ENCODE results near the gene GATC. TPM values are rescaled to one million over a fixed set of nuclear protein-coding genes. Genes with fewer than 3 reads are reported as not detected.

Gene GATC
- polyA plus RNA-seq, 4 donors, result 13.8 to 33.6 (median 18.2) TPM

- Histone ChIP-seq H3K4me3 (ENCODE audit: low read depth in 1 of 3, low read length in 3 of 3) (no peak overlapping the region), H3K27ac (ENCODE audit: low read depth in 1 of 3, low read length in 2 of 3) (no peak overlapping the region), H3K9me3 (ENCODE audit: control insufficient read depth in 2 of 2, insufficient read depth in 1 of 2, low read depth in 1 of 2, low read length in 1 of 2) (peaks cover 0 to 3% of the 10 kb centered on the region in 2 donors), H3K36me3 (ENCODE audit: control insufficient read depth in 3 of 3, insufficient read depth in 2 of 3, low read depth in 1 of 3, low read length in 3 of 3) (no peaks in the 10 kb centered on the region), H3K4me1 (ENCODE audit: control insufficient read depth in 3 of 3, insufficient read depth in 2 of 3, low read depth in 1 of 3, low read length in 2 of 3) (peaks cover 0 to 10% (median 0%) of the 10 kb centered on the region in 3 donors), H3K27me3 (ENCODE audit: control insufficient read depth in 3 of 3, insufficient read depth in 3 of 3, low read length in 3 of 3) (no peaks in the 10 kb centered on the region)
- DNase-seq (no peak), FAIRE-seq (no peak)
- 90 to 93% (median 90%) methylated on average over 3 of the region's 3 CpGs for WGBS, 3 donors
Observed at GRCh38 chr12:120425797-120426196, 20.4 kb upstream of the GATC start.

DNA sequence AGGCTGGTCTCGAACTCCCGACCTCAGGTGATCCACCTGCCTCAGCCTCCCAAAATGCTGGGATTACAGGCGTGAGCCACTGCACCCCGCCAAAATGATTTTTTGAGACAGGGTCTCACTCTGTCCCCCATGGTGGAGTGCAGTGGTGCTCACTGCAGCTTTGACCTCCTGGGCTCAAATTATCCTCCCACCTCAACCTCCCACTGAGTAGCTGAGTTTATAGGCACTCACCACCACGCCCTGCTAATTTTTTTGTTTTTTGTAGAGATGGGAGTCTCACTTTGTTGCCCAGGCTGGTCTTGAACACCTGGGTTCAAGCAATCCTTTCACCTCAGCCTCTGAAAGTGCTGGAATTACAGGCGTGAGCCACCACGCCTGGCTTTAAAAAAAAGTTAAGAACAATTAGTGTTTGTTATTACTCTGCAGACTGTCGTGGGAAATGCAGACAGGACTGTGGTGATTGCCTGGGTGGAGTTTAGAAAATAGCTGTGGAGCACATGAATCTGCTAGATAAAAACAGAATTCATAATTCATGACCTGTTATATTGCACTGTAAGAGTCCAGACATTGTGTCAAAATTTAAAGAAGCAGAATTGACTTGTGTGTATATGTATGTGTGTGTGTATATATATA, 17.5 kb upstream of the GATC start:
- 38 to 57% (median 47%) methylated on average over 8 of the region's 8 CpGs for WGBS, 3 donors
- Histone ChIP-seq H3K27ac (ENCODE audit: low read depth in 1 of 3, low read length in 2 of 3) (peak overlapping the region in 1 of 3 donors; percentile 33), H3K9me3 (ENCODE audit: control insufficient read depth in 2 of 2, insufficient read depth in 1 of 2, low read depth in 1 of 2, low read length in 1 of 2) (peaks cover 0 to 3% of the 10 kb centered on the region in 2 donors), H3K4me1 (ENCODE audit: control insufficient read depth in 3 of 3, insufficient read depth in 2 of 3, low read depth in 1 of 3, low read length in 2 of 3) (peaks cover 0 to 10% (median 0%) of the 10 kb centered on the region in 3 donors), H3K27me3 (ENCODE audit: control insufficient read depth in 3 of 3, insufficient read depth in 3 of 3, low read length in 3 of 3) (peaks cover 0 to 3% (median 0%) of the 10 kb centered on the region in 3 donors), H3K36me3 (ENCODE audit: control insufficient read depth in 3 of 3, insufficient read depth in 2 of 3, low read depth in 1 of 3, low read length in 3 of 3) (no peaks in the 10 kb centered on the region), H3K4me3 (ENCODE audit: low read depth in 1 of 3, low read length in 3 of 3) (no peak overlapping the region)
- no peak for FAIRE-seq
- peak; percentile 49 to 54 for DNase-seq

DNA sequence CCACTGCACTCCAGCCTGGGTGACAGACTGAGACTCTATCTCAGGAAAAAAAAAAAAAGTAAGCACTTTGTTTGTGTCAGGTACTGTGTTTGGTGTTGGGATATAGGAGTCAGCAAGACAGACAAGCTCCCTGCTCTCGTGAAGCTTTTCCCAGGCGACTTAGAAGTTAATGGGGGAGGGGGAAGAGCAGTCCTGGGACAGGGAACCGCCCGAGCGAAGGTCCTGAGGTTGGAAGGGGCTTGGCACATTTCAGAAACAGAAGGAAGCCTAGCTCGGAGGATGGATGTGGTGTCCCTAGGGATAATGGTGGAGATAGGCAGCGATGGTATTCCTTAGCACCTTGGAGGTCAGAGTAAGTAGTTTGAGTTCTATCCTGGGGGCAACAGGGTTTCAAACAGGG, 16.9 kb upstream of the GATC start:
- Histone ChIP-seq H3K9me3 (ENCODE audit: control insufficient read depth in 2 of 2, insufficient read depth in 1 of 2, low read depth in 1 of 2, low read length in 1 of 2) (peaks cover 0 to 3% of the 10 kb centered on the region in 2 donors), H3K4me3 (ENCODE audit: low read depth in 1 of 3, low read length in 3 of 3) (no peak overlapping the region), H3K27me3 (ENCODE audit: control insufficient read depth in 3 of 3, insufficient read depth in 3 of 3, low read length in 3 of 3) (peaks cover 0 to 3% (median 0%) of the 10 kb centered on the region in 3 donors), H3K36me3 (ENCODE audit: control insufficient read depth in 3 of 3, insufficient read depth in 2 of 3, low read depth in 1 of 3, low read length in 3 of 3) (no peaks in the 10 kb centered on the region), H3K27ac (ENCODE audit: low read depth in 1 of 3, low read length in 2 of 3) (no peak overlapping the region), H3K4me1 (ENCODE audit: control insufficient read depth in 3 of 3, insufficient read depth in 2 of 3, low read depth in 1 of 3, low read length in 2 of 3) (peaks cover 0 to 10% (median 0%) of the 10 kb centered on the region in 3 donors)
- FAIRE-seq (no peak), DNase-seq (peak in 1 of 2 donors; percentile 48)
- WGBS, 3 donors, result 26 to 49% (median 45%) methylated on average over 7 of the region's 7 CpGs

DNA sequence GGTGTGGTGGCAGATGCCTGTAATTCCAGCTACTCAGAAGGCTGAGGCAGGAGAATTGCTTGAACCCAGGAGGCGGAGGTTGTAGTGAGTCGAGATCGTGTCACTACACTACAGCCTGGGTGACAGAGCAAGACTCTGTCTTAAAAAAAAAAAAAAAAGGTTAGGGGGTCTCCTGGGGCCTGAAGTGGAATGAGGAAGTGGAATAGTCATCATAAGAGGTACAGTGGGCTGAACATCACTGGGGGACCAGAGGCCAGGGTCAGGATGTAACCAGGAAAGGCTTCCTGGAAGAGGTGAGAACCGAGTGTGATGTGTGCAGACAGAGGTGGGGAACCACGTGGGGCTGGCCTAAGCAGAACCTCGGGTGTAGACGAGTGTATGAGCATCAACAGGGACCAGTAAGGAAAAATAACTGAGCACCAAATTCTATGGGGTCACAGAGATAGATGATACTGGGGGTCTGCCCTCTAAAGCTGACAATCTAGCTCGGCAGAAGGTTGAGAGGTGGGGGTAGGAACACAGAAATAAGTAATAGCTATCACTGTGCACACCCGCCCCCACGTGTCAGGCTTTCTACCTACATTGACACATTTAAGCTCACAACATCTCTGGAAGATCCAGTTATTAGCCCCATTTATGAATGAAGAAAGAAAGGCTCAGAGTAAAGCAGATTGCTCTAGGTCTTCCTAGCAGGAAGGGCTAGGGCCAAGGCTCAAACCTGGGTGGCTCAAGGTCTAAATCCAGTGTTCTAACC, 13.3 kb upstream of the GATC start:
- peaks cover 0 to 3% of the 10 kb centered on the region in 2 donors for H3K9me3 ChIP-seq (ENCODE audit: control insufficient read depth in 2 of 2, insufficient read depth in 1 of 2, low read depth in 1 of 2, low read length in 1 of 2)
- H3K27ac ChIP-seq (ENCODE audit: low read depth in 1 of 3, low read length in 2 of 3), result no peak overlapping the region
- no peak overlapping the region for H3K4me3 ChIP-seq (ENCODE audit: low read depth in 1 of 3, low read length in 3 of 3)
- peaks cover 0 to 3% (median 0%) of the 10 kb centered on the region in 3 donors for H3K27me3 ChIP-seq (ENCODE audit: control insufficient read depth in 3 of 3, insufficient read depth in 3 of 3, low read length in 3 of 3)
- H3K36me3 ChIP-seq (ENCODE audit: control insufficient read depth in 3 of 3, insufficient read depth in 2 of 3, low read depth in 1 of 3, low read length in 3 of 3), result no peaks in the 10 kb centered on the region
- FAIRE-seq, result no peak
- H3K4me1 ChIP-seq (ENCODE audit: control insufficient read depth in 3 of 3, insufficient read depth in 2 of 3, low read depth in 1 of 3, low read length in 2 of 3), result peaks cover 0 to 14% (median 0%) of the 10 kb centered on the region in 3 donors
- WGBS, 3 donors, result 64 to 76% (median 65%) methylated on average over 10 of the region's 10 CpGs
- no peak for DNase-seq

GRCh38 chr12:120437735-120438494, 8.3 kb upstream of the GATC start, which contains the start of gene COX6A1:
Gene COX6A1, plus strand, starts transcription at chr12:120438113. Its CDS starts 14 bp downstream, at chr12:120438127.
- H3K4me1 ChIP-seq (ENCODE audit: control insufficient read depth in 3 of 3, insufficient read depth in 2 of 3, low read depth in 1 of 3, low read length in 2 of 3), result peaks cover 2 to 14% (median 7%) of the 10 kb centered on the region in 3 donors
- FAIRE-seq, result no peak
- H3K4me3 ChIP-seq (ENCODE audit: low read depth in 1 of 3, low read length in 3 of 3), result peak within 1 kb of the TSS; percentile 58 to 94 (median 75)
- 0% methylated on average over 52 to 59 of the region's 59 CpGs for WGBS, 3 donors
- H3K9me3 ChIP-seq (ENCODE audit: control insufficient read depth in 2 of 2, insufficient read depth in 1 of 2, low read depth in 1 of 2, low read length in 1 of 2), result no peaks in the 10 kb centered on the region
- H3K27me3 ChIP-seq (ENCODE audit: control insufficient read depth in 3 of 3, insufficient read depth in 3 of 3, low read length in 3 of 3), result peaks cover 0 to 3% (median 0%) of the 10 kb centered on the region in 3 donors
- peak; percentile 98 to 100 for DNase-seq
- peaks cover 0 to 18% (median 5%) of the 10 kb centered on the region in 3 donors for H3K36me3 ChIP-seq (ENCODE audit: control insufficient read depth in 3 of 3, insufficient read depth in 2 of 3, low read depth in 1 of 3, low read length in 3 of 3)
- H3K27ac ChIP-seq (ENCODE audit: low read depth in 1 of 3, low read length in 2 of 3), result peak within 1 kb of the TSS; percentile 82 to 90 (median 87)

- Histone ChIP-seq H3K27me3 (ENCODE audit: control insufficient read depth in 3 of 3, insufficient read depth in 3 of 3, low read length in 3 of 3) (no peaks in the 10 kb centered on the region), H3K9me3 (ENCODE audit: control insufficient read depth in 2 of 2, insufficient read depth in 1 of 2, low read depth in 1 of 2, low read length in 1 of 2) (no peaks in the 10 kb centered on the region), H3K4me1 (ENCODE audit: control insufficient read depth in 3 of 3, insufficient read depth in 2 of 3, low read depth in 1 of 3, low read length in 2 of 3) (peaks cover 2 to 14% (median 7%) of the 10 kb centered on the region in 3 donors), H3K27ac (ENCODE audit: low read depth in 1 of 3, low read length in 2 of 3) (peak overlapping the region; percentile 82 to 90 (median 87)), H3K4me3 (ENCODE audit: low read depth in 1 of 3, low read length in 3 of 3) (peak overlapping the region; percentile 58 to 94 (median 75)), H3K36me3 (ENCODE audit: control insufficient read depth in 3 of 3, insufficient read depth in 2 of 3, low read depth in 1 of 3, low read length in 3 of 3) (peaks cover 0 to 24% (median 11%) of the 10 kb centered on the region in 3 donors)
- no peak for FAIRE-seq
- WGBS, 3 donors, result 14 to 28% (median 16%) methylated on average over 17 of the region's 17 CpGs
- DNase-seq, result peak in 1 of 2 donors; percentile 45
Observed at GRCh38 chr12:120438495-120439198, 7.6 kb upstream of the GATC start.

- Histone ChIP-seq H3K4me3 (ENCODE audit: low read depth in 1 of 3, low read length in 3 of 3) (peak overlapping the region in 1 of 3 donors; percentile 75), H3K36me3 (ENCODE audit: control insufficient read depth in 3 of 3, insufficient read depth in 2 of 3, low read depth in 1 of 3, low read length in 3 of 3) (peaks cover 0 to 24% (median 14%) of the 10 kb centered on the region in 3 donors), H3K9me3 (ENCODE audit: control insufficient read depth in 2 of 2, insufficient read depth in 1 of 2, low read depth in 1 of 2, low read length in 1 of 2) (no peaks in the 10 kb centered on the region), H3K4me1 (ENCODE audit: control insufficient read depth in 3 of 3, insufficient read depth in 2 of 3, low read depth in 1 of 3, low read length in 2 of 3) (peaks cover 2 to 14% (median 7%) of the 10 kb centered on the region in 3 donors), H3K27me3 (ENCODE audit: control insufficient read depth in 3 of 3, insufficient read depth in 3 of 3, low read length in 3 of 3) (no peaks in the 10 kb centered on the region), H3K27ac (ENCODE audit: low read depth in 1 of 3, low read length in 2 of 3) (no peak overlapping the region)
- peak; percentile 63 to 83 for DNase-seq
- no peak for FAIRE-seq
- 10 to 14% (median 13%) methylated on average over 6 of the region's 6 CpGs for WGBS, 3 donors
Observed at GRCh38 chr12:120439646-120440247, 6.5 kb upstream of the GATC start.
